ENCODE data around the gene CMBL.
"Not testable (repeated sequence)": the region's sequence is repeated elsewhere in the genome, so short reads cannot be mapped to it uniquely, and the experiment has no call there.

Gene CMBL

DNA sequence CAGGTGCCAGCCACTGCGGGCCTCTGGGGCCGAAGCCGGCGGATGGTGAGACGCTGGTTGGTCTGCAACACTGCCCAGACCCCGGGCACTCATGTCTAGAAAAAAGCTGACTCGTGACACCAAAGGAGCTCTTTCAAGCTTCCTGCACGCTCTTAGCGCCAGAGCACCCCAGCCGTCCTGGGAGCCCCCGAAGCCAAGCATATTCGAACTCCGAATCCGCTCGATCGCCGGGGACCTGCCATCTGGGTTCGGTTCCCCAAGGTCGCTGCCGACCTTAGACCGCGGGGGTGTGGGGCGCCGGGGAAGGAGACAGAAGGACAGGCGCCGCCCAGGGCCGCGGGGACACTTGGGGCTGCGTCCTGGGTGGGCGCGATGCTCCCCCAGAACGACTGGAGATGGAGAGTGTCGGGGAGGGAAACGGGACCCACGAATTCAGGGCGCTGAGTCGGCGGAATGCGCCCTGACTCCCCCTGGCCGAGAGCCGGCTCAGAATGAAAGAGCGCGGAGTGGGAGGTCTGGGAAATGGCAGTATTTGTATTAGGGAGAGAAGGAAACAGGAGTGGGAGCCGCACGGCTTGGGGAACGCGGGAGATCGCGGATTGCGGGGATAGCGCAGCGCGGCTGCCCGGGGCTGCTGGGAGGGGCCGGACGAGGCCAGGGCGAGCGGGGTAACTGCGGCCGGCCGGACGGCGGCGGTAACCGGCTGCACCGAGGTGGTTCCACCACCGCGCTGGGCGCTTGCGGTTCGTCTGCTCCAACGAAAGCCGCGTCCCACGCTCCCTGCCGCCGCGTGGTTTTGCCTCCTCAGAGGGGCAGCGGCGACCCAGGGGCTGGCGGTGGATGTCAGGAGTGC lies 25.7 kb upstream of the CMBL start:
- DNase-seq (ENCODE audit: low spot score) = no peak

DNA sequence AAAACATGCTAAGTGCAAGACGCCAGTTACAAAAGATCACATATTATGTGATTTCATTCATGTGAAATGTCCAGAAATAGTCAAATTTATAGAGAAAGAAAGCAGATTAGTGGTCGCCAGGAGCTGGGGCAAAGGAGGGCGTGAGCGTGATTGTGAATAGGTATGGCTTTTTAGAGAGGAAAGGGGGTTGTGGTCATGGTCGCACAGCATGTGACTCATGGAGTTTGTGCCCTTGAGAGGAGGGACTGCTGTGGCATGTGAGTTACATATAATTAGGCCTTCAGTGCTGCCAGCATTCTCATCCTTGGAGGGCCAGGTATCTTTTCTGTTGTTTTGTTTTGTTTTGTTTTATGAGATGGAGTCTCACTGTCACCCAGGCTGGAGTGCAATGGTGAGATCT lies 24.6 kb upstream of the CMBL start:
- DNase-seq (ENCODE audit: low spot score) = no peak

DNA sequence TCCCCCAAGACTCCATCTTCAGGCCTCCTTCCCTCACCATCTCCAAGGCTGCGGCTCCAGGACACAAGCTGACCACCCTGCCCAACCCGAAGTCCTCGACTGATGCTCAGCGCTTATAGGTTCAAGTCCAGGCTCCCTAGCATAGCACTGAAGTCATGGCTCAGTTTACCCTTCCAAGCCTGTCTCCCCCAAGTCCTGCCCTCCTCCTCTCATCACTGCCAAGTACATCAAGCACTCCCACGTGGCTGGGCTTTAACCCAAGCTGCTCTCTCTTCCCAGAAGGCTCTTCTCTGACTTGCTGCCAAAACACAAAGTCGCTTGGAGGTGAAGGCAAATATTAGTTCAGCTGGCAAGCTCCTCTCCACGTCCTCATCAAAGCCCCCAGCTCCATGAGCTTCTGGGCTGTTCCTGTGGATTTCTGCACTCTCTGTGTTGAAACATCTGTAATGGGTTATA lies 23.7 kb upstream of the CMBL start:
- DNase-seq (ENCODE audit: low spot score) = peak; percentile 36

DNA sequence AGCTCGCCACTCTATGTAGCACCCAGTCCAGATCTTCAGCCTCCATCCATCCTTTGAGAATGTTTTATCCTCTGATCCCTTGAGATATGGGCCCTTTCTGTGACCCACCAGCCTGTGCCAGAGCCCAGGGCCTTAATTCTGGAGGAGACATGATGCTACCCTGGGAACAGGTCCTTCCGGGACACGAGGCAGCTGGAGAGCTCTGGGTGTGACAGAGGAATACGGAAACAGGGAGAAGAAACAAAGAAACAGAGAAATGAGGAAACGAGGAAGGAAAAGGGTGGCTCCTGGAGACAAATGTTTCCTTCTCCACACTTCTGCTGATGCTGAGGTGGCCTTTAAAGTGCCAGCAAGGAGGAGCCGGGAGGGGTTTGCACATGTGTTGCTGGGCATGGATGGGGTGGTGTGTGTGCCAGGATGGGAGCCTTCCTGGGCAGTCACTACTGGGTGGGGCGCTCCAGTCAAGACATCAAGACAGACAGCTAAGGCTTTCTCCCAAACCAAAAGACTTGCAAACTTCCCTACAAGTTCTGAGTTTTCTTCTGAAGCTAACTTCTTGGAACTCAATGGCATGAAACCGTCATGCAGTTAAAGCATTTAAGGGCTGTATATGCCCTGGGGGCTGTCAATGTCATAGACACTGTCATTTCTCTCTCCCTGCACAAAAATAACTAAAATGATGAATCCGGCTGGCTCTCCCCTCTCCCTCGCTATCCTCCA lies 23.0 kb upstream of the CMBL start:
- no peak for DNase-seq (ENCODE audit: low spot score)

DNA sequence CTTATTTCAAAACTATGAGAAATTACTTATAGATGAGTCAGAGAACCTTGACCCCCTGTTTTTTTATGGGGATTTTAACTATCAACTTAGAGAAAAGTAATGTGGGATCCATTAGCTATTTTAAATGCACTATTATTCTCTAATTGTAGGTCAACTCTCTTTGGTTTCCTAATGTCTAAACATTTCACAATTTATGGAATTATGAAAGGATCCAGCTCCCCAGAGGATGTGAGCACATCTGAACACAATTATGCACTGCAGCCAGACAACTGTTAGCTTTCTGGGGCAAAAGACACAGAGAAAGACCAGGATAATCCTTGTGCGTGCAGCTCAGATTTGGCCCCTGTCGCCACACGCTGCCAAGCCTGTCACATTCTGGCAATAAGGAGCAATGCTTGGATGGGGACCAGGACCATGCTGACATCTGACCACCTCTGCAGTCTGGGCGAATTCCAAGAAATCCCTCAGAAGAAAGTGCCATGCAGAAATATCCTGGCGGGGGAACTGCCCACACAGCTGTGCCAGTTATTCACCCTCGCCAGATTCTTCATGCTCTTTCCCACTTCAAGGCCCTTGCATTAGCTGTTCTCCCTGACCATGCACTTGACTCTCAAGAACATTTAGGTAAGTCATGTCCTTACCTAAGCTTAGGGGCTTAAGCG lies 22.2 kb upstream of the CMBL start:
- no peak for DNase-seq (ENCODE audit: low spot score)

DNA sequence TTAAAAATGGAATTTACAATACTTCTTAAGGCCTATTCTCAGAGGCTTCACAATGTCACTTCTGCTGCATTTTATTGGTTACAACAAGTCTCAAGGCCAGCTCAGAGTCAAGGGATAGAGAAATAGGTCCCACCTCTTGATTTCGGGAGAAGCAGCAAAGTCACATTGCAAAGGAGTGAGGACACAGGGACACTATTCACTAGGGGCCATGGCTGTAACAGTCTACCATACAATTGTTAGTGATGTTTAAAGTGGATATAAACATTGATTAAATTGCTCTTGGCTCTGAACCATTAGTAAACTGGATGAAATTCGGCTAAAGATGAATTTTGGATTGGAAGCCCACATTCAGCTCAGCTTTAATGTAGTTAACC lies 21.7 kb upstream of the CMBL start:
- DNase-seq (ENCODE audit: low spot score) = no peak

DNA sequence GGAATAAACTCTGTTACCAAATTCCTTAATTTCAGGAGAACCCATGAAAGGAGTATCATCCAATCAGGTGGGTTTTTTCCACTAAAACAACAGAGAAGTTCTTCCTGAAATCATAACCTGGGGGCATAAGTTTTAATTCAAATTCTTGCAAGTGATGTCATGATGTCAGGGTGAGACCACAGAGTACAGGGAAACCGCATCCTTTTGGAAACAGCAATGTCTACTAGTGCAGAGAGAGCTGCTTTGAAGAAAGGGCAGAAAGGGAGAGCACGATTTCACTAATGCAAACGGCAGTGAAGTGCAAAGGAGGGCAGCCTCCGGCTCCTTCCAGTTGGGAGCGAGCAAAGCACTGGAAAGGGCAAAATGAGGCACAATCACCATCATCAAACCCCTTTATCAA lies 20.6 kb upstream of the CMBL start:
- DNase-seq (ENCODE audit: low spot score) = no peak

DNA sequence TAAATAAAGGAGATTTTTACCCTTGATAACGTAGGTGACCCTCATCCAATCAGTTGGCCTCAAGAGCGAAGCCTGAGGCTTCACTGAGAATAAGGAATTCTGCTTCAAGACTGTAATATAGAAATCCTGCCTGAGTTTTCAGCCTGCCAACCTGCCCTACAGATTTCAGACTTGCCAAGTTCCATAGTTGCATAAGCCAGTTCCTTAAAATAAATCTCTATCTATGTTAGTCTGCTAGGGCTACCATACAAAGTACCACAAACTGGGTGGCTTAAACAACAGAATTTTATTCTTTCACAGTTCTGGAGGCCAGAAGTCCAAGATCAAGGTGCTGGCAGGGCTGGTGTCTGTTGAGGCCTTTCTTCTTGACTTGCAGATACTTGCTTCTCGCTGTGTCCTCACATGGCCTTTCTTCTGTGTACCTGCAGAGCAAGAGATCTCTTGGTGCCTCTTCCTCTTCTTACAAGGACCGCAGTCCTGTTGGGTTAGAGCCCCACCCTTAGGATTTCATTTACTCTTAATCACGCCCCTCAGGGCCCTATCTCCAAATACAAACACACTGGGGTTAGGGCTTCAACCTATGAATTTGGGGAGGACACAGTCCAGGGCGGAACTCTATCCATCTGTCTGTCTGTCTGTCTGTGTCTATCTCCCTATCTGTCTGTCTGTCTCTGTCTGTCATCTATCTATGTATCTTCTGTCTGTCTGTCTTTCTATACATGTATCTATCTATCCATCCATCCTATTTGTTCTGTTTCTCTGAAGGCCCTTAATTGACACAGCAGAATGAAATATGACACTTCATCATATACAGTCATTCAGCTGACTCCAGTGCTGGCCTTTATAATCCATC lies 17.0 kb upstream of the CMBL start:
- no peak for DNase-seq (ENCODE audit: low spot score)

DNA sequence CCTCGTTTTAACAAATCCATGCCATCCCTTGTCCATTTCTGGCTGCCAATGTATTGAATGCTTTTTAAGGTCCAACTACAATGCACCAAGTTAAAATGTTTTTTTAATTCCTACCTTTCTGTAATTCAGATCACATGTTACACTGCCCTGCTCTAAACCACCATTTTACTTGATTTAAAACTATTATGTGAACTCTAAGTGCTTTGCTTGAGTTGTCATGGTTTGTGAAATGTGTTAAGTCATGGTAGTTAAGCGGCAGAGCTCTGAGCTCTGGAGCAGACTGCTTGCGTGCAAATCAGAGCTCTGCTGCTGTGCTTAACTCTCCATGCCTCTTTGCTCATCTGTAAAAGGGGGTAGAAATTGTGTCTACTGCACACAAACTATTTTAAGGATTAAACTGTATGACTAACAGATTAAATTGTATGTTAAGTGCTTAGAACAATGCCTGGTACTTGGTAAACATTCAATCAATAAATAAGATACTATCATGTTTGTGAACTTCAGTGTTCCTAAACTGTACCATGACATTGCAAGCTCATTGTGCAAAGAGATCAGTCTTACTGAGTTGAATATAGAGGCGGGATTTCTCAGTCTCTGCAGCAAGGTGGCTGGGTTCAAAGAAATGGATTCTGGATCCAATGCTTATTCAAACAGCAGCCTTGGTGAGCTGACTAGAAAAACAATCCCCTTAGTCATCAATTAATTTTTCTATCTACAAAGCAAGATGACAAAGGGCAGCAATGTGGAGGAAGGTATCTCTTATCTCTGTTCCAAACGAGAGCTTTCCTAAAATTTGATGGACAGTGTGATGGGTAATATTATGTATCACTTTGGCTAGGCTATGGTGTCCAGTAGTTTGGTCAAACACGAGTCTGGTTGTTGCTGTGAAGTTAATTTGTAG lies 16.1 kb upstream of the CMBL start:
- no peak for DNase-seq (ENCODE audit: low spot score)

DNA sequence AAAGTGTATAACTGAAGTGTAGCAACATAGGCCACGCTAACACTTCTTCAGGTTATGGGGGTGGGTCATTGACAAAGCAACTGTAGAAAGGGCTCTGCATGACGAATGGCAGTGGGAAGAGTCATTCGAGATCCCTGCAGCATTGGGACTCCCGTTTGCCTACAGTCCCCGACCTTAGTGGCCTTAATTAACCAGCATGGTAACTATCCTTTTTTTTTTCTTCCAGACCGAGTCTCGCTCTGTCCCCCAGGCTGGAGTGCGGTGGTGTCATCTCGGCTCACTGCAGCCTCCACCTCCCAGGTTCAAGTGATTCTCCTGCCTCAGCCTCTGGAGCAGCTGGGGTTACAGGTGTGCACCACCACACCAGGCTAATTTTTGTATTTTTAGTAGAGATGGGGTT lies 14.2 kb upstream of the CMBL start:
- DNase-seq (ENCODE audit: low spot score) = no peak

DNA sequence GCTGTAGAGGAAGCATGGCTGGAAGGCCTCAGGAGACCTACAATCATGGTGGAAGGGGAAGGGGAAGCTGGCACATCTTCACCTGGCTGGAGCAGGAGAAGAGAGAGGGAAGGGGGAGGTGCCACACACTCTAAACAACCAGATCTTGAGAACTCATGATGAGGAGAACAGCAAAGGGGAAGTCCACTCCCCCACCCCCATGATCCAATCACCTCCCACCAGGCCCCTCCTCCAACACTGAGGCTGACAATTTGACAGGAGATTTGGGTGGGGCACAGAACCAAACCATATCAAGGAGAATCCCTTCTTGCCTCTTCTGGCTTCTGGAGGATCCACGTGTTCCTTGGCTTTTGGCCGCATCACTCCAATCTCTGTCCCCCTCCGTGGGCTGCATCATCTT lies 13.1 kb upstream of the CMBL start:
- DNase-seq (ENCODE audit: low spot score) = no peak

DNA sequence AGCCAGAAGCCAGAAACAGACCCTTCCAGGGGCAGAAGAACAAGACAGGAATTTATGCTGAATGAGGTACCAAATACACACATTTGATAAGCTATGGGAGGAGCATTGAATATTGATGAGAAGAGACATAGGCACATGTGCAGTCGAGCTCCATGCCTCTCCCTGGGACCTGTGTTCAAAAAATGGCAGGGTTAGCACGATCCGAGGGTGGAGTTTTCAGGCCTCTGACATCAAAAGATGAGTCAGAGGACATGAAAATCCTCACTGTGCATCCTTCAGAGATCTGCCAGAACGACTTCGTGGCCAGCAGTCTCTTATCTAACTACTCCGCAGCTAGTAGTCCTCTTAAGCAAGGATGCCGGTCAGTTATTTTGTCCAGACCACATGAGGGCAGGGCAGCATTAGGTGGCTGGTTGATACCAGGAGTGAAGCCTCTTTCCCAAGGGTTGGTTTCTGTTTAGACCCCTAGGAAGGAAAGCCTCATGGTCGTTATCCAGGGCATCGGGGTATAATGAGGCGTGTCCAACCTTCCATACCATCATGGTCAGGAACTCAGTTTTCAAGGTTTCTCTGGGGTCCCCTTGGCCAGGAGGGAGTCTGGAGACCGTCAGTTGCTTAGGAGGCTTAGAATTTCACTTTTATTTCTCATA lies 11.6 kb upstream of the CMBL start:
- no peak for DNase-seq (ENCODE audit: low spot score)

DNA sequence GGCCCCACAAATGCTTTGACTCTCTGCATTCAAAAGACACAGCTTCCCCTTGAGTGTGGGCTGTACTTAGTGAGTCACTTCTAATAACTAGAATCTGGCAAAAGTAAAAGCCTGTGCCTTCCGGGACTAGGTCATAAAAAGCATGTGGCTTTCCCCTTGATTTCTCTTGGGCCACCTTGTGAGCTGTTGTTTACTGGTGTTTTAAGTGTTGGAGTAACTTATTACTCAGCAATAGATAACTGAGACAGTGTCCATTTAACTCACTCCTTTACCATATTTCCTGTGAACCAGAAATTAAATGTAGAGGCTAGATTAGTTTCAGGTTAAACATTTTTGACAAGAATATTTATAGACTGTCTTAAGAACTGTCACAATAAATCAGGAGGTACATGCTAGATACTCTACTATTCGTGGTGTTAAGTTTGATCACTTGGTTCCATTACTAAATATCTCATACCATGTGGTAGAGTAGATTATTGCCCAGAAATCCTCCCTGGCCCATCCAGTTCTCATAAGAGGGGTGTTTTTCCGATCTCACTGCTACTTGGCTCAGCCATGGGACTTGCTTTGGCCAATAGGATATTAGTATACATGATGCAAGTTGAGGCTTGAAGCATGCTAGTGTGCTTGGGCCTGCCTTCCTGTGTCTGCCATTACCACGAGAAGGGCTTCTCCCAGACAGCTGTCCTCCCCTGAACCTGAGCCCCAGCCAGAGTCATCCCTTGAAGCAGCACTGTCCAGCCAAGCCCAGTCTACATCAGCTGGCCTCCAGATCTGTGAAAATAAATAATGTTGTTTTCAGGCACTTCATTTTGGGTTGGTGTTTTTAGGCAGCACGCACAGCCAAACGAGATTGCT lies 10.4 kb upstream of the CMBL start:
- DNase-seq (ENCODE audit: low spot score) = no peak

DNA sequence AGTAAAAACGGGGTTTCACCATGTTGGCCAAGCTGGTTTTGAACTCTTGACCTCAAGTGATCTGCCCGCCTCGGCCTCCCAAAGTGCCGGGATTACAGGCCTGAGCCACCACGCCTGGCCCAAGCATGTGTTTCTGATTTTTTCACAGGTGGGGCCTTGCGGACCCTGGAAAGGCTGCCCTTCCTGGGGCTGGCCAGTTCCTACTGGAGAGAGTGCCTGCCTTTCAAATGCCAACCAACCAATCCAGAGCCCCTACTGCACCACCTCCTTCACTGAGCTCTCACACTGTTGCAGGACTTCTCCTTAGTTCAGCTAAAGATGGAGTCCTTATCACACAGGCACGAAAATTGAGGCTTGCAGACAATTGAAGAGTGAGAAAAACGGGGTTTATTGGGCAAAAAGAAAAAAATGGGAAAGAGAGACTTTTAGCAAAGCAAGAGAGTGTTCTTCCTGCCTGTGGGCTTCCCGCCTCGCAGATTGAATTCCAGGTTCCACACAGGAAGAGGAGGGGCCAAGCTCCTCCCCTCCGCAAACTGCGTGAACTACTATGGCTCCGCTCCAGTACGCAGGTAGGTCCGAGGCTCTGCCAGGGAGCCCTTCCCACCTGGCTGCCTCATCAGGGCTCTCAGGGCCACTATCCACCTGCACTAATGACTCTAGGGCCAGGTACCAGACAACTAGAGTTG lies 8.3 kb upstream of the CMBL start:
- DNase-seq (ENCODE audit: low spot score) = no peak

DNA sequence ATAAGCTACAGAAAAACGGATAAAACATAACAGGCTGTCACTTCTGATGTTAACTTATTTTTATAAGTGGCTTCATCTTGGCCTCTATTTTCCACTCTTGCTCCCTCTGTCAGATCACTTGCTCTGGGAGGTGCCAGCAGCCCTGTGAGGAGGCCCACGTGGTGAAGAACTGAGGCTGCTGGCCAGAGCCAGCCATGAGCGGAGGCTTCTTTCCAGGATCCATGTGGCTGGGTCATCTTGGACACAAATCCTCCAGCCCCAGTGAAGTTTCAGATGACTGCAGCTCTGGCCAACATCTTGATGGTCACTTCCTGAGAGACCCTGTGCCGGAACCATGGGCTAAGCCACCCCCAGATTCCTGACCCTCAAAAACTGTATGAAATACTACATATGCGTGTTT lies 7.5 kb upstream of the CMBL start:
- no peak for DNase-seq (ENCODE audit: low spot score)

DNA sequence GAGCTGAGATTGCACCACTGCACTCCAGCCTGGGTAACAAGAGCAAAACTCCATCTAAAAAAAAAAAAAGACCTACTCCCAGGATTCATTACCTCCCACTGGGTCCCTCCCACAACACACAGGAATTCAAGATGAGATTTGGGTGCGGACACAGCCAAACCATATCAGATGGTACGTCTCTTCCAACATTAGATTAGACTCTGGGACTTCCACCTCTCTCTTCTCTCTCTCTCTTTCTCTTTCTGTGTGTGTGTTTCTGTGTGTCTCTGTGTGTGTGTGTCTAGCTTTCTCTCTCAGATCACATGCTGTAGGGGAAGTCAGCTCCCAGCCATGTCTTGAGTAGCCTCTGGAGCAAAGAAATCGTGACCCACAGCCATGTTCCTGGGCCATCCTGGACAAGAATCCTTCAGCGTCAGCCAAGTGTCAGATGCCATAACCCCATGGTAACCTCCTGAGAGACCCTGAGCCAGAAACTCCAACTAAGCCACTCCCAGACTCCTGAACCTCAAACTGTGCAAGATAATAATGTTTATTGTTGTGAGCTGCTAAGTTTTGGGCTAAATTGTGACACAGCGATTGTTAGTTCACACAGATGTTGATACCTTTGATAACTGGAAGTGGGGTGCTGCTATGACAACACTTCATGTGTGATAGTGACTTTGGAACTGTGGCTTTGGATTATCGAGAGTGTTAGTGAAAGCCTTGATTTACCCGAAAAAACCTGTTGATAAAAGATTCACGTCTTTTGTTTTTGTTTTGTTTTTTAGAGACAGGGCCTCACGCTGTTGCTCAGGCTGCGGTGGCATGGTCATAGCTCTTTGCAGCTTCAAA lies 4.1 kb upstream of the CMBL start:
- DNase-seq (ENCODE audit: low spot score) = no peak

DNA sequence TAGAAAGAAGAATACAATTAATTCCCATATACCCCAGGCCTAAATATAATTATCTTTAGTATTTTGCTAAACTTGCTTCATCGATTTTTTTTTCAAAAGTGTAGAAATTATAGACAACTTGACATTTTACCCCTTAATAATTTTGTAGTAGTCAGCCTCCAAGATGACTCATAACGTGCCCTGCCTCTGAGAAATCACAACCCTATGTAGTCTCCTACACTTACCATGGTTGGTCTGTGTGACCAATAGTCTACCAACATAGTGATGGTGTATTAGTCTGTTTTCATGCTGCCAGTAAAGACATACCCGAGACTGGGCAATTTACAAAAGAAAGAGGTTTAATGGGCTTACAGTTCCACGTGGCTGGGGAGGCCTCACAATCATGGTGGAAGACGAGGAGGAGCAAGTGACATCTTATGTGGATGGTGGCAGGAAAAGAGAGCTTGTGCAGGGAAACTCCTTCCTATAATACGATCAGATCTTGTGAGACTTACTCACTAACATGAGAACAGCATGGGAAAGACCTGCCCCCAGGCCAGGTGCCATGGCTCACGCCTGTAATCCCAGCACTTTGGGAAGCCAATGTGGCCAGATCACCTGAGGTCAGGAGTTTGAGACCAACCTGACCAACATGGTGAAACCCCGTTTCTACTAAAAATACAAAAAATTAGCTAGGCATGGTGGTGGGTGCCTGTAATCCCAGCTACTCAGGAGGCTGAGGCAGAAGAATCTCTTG lies 3.3 kb upstream of the CMBL start:
- DNase-seq (ENCODE audit: low spot score) = not testable (repeated sequence)

Measured in globus pallidus (tissue), 1 donor.